DND-41 (cell line): ENCODE measurements around the gene SPATA3.

Source experiments
- CTCF ChIP-seq: IDR thresholded peaks from 2 replicates; pipeline ENCODE4 v1.5.1; 2012; ENCODE audit warnings: borderline replicate concordance, low read length, moderate library complexity, mild to moderate bottlenecking; ENCODE audit not compliant: poor library complexity, severe bottlenecking; ENCODE audit errors: extremely low read depth
- EZH2 ChIP-seq: IDR thresholded peaks from 3 replicates; pipeline ENCODE4 v1.6.1; 2012; ENCODE audit warnings: borderline replicate concordance, low read depth, mild to moderate bottlenecking, moderate library complexity, low read length, inconsistent platforms; ENCODE audit not compliant: severe bottlenecking

- TF ChIP-seq CTCF (no peak), EZH2 (no peak)
Measured at GRCh38 chr2:231011526-231011925, 15.6 kb downstream of the SPATA3 start.
